Sigmoid colon (tissue), 7 donors: Measurements from ENCODE around the gene TMEM235. TPM values are rescaled to one million over a fixed set of nuclear protein-coding genes. Genes with fewer than 3 reads are reported as not detected.

Source experiments
- DNase-seq: peaks from one replicate; pipeline ENCODE4 v3.0.0-alpha.2; 2019
- H3K27ac ChIP-seq, 4 donors: fragments of 200-600 bp; sonication (generic); one replicate each; pipeline ENCODE4 v1.5.1; 2016 to 2019; ENCODE audit warnings: mild to moderate bottlenecking in 1 of 4
- H3K27me3 ChIP-seq, 3 donors: fragments of 200-600 bp; sonication (generic); one replicate each; pipeline ENCODE4 v1.5.1; 2019; ENCODE audit warnings: mild to moderate bottlenecking in 1 of 3
- H3K36me3 ChIP-seq, 4 donors: fragments of 200-600 bp; sonication (generic); one replicate each; pipeline ENCODE4 v1.5.1; 2016 to 2019
- H3K4me1 ChIP-seq, 4 donors: fragments of 200-600 bp; sonication (generic); one replicate each; pipeline ENCODE4 v1.5.1; 2017 to 2019
- H3K4me3 ChIP-seq, 4 donors: fragments of 200-600 bp; sonication (generic); one replicate each; pipeline ENCODE4 v1.5.1; 2017 to 2019; ENCODE audit warnings: mild to moderate bottlenecking in 2 of 4, moderate library complexity in 1 of 4
- H3K9me3 ChIP-seq, 4 donors: fragments of 200-600 bp in 3 of 4; sonication (generic) in 3 of 4; one replicate each; pipeline versions ENCODE4 v1.5.1 to v1.6.1; 2013 to 2019
- EP300 ChIP-seq, 4 donors: sonication (generic); formaldehyde crosslinking; IDR thresholded peaks; one replicate each; pipeline ENCODE4 v1.6.1; 2017; ENCODE audit warnings: antibody characterized with exemption in 4 of 4
- POLR2A ChIP-seq, 2 donors: fragments of 450-650 bp; IDR thresholded peaks; one replicate each; pipeline ENCODE4 v1.6.1; 2016; ENCODE audit warnings: antibody characterized with exemption in 2 of 2, mild to moderate bottlenecking in 2 of 2, moderate library complexity in 2 of 2
- POLR2AphosphoS5 ChIP-seq, 4 donors: sonication (generic); formaldehyde crosslinking; IDR thresholded peaks; one replicate each; pipeline ENCODE4 v1.6.1; 2017; ENCODE audit warnings: antibody characterized with exemption in 4 of 4
- WGBS, 2 donors: extraction: QIAGEN DNeasy Blood & Tissue Kit; methylation state at CpG; one replicate each; pipeline ENCODE4 v1.1.7; 2013; 5-methylcytosine and 5-hydroxymethylcytosine counted together
- intact Hi-C: fragments of 100-400 bp; cut with DNase I; formaldehyde crosslinking; loops from one replicate; pipeline ENCODE4 v1.15.1; 2023
- polyA plus RNA-seq, 3 donors: library from polyadenylated mRNA; stranded (reverse); fragments of 200-250 nt; gene quantifications; one replicate each; pipeline ENCODE4 v1.2.3, GENCODE V29; 2013
- total RNA-seq, 4 donors: library from RNA; depleted of rRNA; stranded (reverse); fragments of >200 nt; gene quantifications; one replicate each; pipeline ENCODE4 v1.1.0, GENCODE V29; 2016
- TF ChIP-seq, protein P1 (sequence below), 4 experiments: fragments of 450-650 bp in 3 of 4; fragments of 200-600 bp in 1 of 4; IDR thresholded peaks; one replicate each; pipeline ENCODE4 v1.5.1; 2016 to 2019; ENCODE audit warnings: antibody characterized with exemption in 4 of 4, mild to moderate bottlenecking in 3 of 4, moderate library complexity in 2 of 4
- donor health status: healthy with polysubstance abuse.
- donor health status: Bipolar disorder and iron deficiency.
- donor health status: healthy.

TMEM235 gene
- total and polyA plus RNA-seq, 7 donors = 0.04 TPM; not detected in 6

DNA sequence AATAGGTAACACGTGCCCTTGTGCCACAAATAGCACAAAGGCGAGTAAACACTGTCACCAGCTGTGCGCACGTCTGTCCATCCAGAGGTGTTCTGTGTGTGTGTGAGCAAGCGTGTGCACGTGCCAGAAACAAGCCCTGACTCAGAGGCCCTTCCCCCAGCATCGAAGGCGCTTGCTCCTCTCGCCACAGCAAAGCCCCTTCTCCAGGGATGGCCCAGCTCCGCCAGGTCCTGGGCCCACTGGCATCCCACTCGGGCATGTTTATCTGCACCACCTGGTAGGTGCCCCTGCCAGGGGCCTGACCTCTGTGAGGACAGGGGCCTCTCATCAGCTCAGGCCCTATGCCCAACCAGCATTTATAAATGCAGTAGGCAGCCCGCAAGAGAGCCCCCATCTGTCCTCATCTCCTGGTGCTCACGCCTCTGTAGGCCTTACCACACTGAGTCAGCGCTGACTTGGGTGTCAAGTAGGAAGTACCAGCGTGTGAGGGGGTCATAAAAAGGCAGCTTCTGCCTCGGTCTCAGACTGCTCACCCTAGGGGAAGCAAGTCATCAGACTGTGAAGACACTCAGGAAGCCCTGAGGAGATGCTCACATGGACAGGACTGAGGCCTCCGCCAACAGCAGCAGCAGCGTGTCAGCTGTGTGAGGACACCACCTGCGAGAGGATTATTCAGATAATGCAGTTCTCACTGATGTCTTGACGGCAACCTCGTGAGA, 10.8 kb downstream of the TMEM235 start:
- TF ChIP-seq, protein P1, sequence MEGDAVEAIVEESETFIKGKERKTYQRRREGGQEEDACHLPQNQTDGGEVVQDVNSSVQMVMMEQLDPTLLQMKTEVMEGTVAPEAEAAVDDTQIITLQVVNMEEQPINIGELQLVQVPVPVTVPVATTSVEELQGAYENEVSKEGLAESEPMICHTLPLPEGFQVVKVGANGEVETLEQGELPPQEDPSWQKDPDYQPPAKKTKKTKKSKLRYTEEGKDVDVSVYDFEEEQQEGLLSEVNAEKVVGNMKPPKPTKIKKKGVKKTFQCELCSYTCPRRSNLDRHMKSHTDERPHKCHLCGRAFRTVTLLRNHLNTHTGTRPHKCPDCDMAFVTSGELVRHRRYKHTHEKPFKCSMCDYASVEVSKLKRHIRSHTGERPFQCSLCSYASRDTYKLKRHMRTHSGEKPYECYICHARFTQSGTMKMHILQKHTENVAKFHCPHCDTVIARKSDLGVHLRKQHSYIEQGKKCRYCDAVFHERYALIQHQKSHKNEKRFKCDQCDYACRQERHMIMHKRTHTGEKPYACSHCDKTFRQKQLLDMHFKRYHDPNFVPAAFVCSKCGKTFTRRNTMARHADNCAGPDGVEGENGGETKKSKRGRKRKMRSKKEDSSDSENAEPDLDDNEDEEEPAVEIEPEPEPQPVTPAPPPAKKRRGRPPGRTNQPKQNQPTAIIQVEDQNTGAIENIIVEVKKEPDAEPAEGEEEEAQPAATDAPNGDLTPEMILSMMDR (IDR thresholded peaks at IDR 0.05) = no peak
- Histone ChIP-seq H3K27ac (no peak overlapping the region), H3K4me3 (no peak overlapping the region), H3K27me3 (no peaks in the 10 kb centered on the region), H3K36me3 (no peaks in the 10 kb centered on the region), H3K4me1 (no peaks in the 10 kb centered on the region), H3K9me3 (no peaks in the 10 kb centered on the region)
- WGBS, 2 donors = 72 to 79% methylated on average over 21 of the region's 21 CpGs
- DNase-seq = no peak
- intact Hi-C loops = no loop called here

DNA sequence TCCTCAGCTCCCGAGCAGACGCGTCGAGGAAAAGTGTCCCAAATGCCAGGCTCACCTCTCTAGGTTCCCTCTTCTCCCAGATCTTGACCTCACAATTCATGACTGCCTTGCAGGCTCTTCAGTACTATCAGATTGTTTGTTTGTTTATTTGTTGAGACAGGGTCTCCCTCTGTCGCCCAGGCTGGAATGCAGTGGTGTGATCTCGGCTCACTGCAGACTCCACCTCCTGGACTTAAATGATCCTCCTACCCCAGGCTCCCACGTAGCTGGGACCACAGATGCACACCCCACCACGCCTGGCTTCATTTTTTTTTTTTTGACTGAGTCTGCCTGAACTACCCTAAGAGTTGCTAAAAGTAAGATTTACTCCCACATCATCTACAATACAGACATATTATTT, 15.9 kb downstream of the TMEM235 start:
- no peak for DNase-seq
- peaks cover 0 to 9% (median 3%) of the 10 kb centered on the region in 4 donors for H3K4me1 ChIP-seq
- TF ChIP-seq POLR2AphosphoS5 (IDR thresholded peaks at IDR 0.05) (no peak), EP300 (IDR thresholded peaks at IDR 0.05) (no peak), POLR2A (IDR thresholded peaks at IDR 0.05) (no peak)
- TF ChIP-seq, protein P1 (IDR thresholded peaks at IDR 0.05) = no peak
- 82 to 89% methylated on average over 8 of the region's 8 CpGs for WGBS, 2 donors
- no peaks in the 10 kb centered on the region for H3K9me3 ChIP-seq
- H3K27ac ChIP-seq = no peak overlapping the region
- H3K36me3 ChIP-seq = no peaks in the 10 kb centered on the region
- peaks cover 0 to 13% (median 0%) of the 10 kb centered on the region in 3 donors for H3K27me3 ChIP-seq
- no peak overlapping the region for H3K4me3 ChIP-seq
- intact Hi-C loops = no loop called here

DNA sequence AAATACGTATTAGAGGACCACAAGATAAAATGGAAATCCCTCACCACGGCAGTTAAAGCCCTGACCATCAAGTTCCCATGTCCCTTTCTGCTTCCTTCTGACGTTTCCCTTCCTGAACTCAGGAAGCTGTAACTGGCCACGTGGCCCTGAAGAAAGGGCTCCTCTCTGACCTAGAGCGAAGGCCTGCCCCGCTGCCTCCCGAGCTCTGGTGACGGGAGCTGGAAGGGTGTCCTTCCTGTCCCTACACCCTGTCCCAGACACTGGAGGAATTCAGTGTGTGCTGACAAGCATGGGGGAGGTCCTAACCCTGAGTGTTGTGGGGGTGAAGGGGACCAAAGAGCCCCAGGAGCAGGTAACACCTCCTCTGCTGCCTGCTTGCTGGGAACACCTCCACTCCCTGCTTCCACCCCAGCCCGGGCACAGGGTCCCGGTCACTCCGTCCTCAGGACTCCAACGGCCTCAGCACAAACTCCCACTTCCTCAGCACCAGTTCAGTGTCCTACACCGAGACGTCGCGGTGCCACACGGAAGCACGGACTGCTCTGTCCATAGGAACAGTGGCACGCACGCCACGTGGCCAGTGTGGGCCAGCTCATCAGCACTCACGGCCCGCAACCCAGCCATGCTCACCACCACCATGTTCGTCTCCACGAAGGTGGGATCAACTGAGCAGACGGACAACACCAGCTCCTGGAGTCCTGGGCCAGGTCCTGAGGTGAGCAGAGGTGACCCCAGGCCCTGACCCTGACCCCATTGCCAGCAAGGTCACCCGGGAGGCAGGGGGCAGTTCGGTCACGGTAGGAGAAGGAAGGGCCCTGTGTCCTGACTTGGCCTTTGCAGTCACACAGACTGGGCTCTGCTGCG, 16.9 kb downstream of the TMEM235 start:
- no peak overlapping the region for H3K4me3 ChIP-seq
- WGBS, 2 donors = 85 to 88% methylated on average over 30 of the region's 30 CpGs
- H3K9me3 ChIP-seq = no peaks in the 10 kb centered on the region
- H3K27ac ChIP-seq = peak overlapping the region in 1 of 4 donors; percentile 20
- TF ChIP-seq EP300 (IDR thresholded peaks at IDR 0.05) (no peak), POLR2A (IDR thresholded peaks at IDR 0.05) (no peak), POLR2AphosphoS5 (IDR thresholded peaks at IDR 0.05) (no peak)
- TF ChIP-seq, protein P1 (IDR thresholded peaks at IDR 0.05) = no peak
- peaks cover 0 to 13% (median 0%) of the 10 kb centered on the region in 3 donors for H3K27me3 ChIP-seq
- no peak for DNase-seq
- H3K36me3 ChIP-seq = no peaks in the 10 kb centered on the region
- intact Hi-C loops = no loop called here
- peaks cover 0 to 9% (median 4%) of the 10 kb centered on the region in 4 donors for H3K4me1 ChIP-seq

DNA sequence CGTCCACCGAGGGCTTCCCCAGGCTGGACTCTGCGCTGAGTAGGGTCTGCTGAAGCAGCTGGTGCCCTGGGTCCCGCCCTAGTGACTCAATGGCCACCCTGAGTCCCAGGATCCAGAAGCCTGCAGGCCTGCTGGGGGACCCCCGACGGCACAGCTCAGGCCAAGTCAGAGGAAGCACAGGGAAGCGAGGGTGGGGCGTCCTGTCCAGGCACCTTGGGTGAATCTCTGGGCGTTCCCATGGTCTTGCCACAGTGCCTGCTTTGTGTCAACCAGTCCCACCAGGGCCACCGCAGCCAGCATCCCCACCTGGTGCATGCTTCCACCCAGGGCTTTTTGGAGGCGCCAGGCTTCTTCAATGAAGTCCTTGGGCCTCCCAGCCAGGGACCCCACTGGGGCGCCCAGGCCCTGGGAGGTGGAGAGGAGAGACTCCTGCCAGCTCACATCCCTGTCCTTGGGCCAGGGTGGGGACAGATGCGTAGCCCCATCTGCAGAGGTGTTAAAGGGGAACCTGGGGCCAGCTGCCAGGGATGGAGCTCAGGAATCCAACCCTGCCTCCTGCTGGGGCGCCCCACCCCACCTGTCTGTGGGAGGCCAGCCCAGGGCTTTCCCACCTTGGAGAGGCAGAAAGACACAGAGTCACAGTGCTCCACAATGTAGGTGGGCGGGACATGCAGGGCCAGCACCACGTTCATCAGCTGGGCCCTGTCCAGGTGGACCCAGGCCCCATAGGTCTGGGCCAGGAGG, 17.8 kb downstream of the TMEM235 start:
- no peak overlapping the region for H3K27ac ChIP-seq

More for the DNA sequence above, 17.8 kb downstream of the TMEM235 start:
- TF ChIP-seq, protein P1 (IDR thresholded peaks at IDR 0.05) = no peak
- TF ChIP-seq POLR2A (IDR thresholded peaks at IDR 0.05) (no peak), EP300 (IDR thresholded peaks at IDR 0.05) (no peak), POLR2AphosphoS5 (IDR thresholded peaks at IDR 0.05) (no peak)
- WGBS, 2 donors = 86 to 89% methylated on average over 16 of the region's 16 CpGs
- Histone ChIP-seq H3K4me3 (no peak overlapping the region), H3K9me3 (no peaks in the 10 kb centered on the region), H3K4me1 (peaks cover 0 to 16% (median 10%) of the 10 kb centered on the region in 4 donors), H3K27me3 (peaks cover 0 to 13% (median 0%) of the 10 kb centered on the region in 3 donors), H3K36me3 (no peaks in the 10 kb centered on the region)
- DNase-seq = no peak
- intact Hi-C loops = no loop called here
